HG03571 (cell line): Measurements from ENCODE around the gene ALG9.

Experiments used
- ATAC-seq: cut with Tn5 transposase; IDR thresholded peaks from one replicate; pipeline ENCODE4 v1.9.1; 2021; ENCODE audit not compliant: unreplicated experiment

The ALG9 gene

GRCh38 chr11:111736621-111737443, 134.5 kb downstream of the ALG9 start:
- no peak for ATAC-seq
